ENCODE measurements around the gene PLEK. TPM values are rescaled to one million over a fixed set of nuclear protein-coding genes. Genes with fewer than 3 reads are reported as not detected.

PLEK gene
- total and polyA plus RNA-seq, 12 donors: 4.5 to 29.4 (median 11.7) TPM

GRCh38 chr2:68384485-68385107 lies 19.5 kb downstream of the PLEK start:
- TF ChIP-seq CTCF (IDR thresholded peaks at IDR 0.05) (no peak), POLR2A (IDR thresholded peaks at IDR 0.05) (no peak)

GRCh38 chr2:68385220-68385906 lies 20.3 kb downstream of the PLEK start:
- Histone ChIP-seq H3K9me3 (replicated peaks in 1 of 3) (no peaks in the 10 kb centered on the region), H3K27ac (no peak overlapping the region)
- 31 to 52% (median 47%) methylated on average over 2 of the region's 2 CpGs for WGBS, 4 donors

More at GRCh38 chr2:68384485-68385107, 19.5 kb downstream of the PLEK start:
- no peak for DNase-seq
- no peaks in the 10 kb centered on the region for H3K27me3 ChIP-seq
- H3K9me3 ChIP-seq (replicated peaks in 1 of 3): no peaks in the 10 kb centered on the region
- intact Hi-C loops (cut with DNase I): no loop called here
- H3K4me1 ChIP-seq (replicated peaks in 1 of 2): no peaks in the 10 kb centered on the region
- WGBS, 4 donors: 64 to 82% (median 74%) methylated on average over 5 of the region's 5 CpGs
- no peaks in the 10 kb centered on the region for H3K36me3 ChIP-seq (replicated peaks in 1 of 2)
- H3K27ac ChIP-seq: no peak overlapping the region
- no peak overlapping the region for H3K4me3 ChIP-seq

GRCh38 chr2:68385907-68386287 lies 20.8 kb downstream of the PLEK start:
- DNase-seq: no peak
- TF ChIP-seq POLR2A (IDR thresholded peaks at IDR 0.05) (no peak), CTCF (IDR thresholded peaks at IDR 0.05) (no peak)
- H3K4me3 ChIP-seq: no peak overlapping the region
- H3K36me3 ChIP-seq (replicated peaks in 1 of 2): no peaks in the 10 kb centered on the region
- H3K27me3 ChIP-seq: no peaks in the 10 kb centered on the region
- intact Hi-C loops (cut with DNase I): no loop called here
- 64 to 74% (median 68%) methylated on average over 1 of the region's 1 CpG for WGBS, 4 donors
- H3K4me1 ChIP-seq (replicated peaks in 1 of 2): no peaks in the 10 kb centered on the region
- no peaks in the 10 kb centered on the region for H3K9me3 ChIP-seq (replicated peaks in 1 of 3)
- H3K27ac ChIP-seq: no peak overlapping the region

More at GRCh38 chr2:68385220-68385906, 20.3 kb downstream of the PLEK start:
- H3K4me1 ChIP-seq (replicated peaks in 1 of 2): no peaks in the 10 kb centered on the region
- no peaks in the 10 kb centered on the region for H3K36me3 ChIP-seq (replicated peaks in 1 of 2)
- intact Hi-C loops (cut with DNase I): no loop called here
- TF ChIP-seq POLR2A (IDR thresholded peaks at IDR 0.05) (no peak), CTCF (IDR thresholded peaks at IDR 0.05) (no peak)
- H3K4me3 ChIP-seq: no peak overlapping the region
- H3K27me3 ChIP-seq: no peaks in the 10 kb centered on the region
- no peak for DNase-seq

GRCh38 chr2:68386365-68386764 lies 21.3 kb downstream of the PLEK start:
- no peaks in the 10 kb centered on the region for H3K4me1 ChIP-seq (replicated peaks in 1 of 2)
- no peaks in the 10 kb centered on the region for H3K9me3 ChIP-seq (replicated peaks in 1 of 3)
- WGBS, 4 donors: 67 to 86% (median 74%) methylated on average over 5 of the region's 5 CpGs
- DNase-seq: no peak
- no peak for TF ChIP-seq CTCF (IDR thresholded peaks at IDR 0.05)
- TF ChIP-seq POLR2A (IDR thresholded peaks at IDR 0.05): no peak
- intact Hi-C loops (cut with DNase I): no loop called here
- no peak overlapping the region for H3K4me3 ChIP-seq
- H3K27me3 ChIP-seq: no peaks in the 10 kb centered on the region
- H3K27ac ChIP-seq: no peak overlapping the region
- H3K36me3 ChIP-seq (replicated peaks in 1 of 2): no peaks in the 10 kb centered on the region

Data from adrenal gland (tissue), 12 donors.